Esophagus squamous epithelium (tissue), 5 donors: Measurements from ENCODE around the gene FAAH2. TPM values are rescaled to one million over a fixed set of nuclear protein-coding genes. Genes with fewer than 3 reads are reported as not detected.
"Not testable (repeated sequence)": the region's sequence is repeated elsewhere in the genome, so short reads cannot be mapped to it uniquely, and the experiment has no call there.

Source experiments
- DNase-seq: peaks from one replicate; lab custom pipeline; 2025; lab: John Stamatoyannopoulos, UW
- H3K27ac ChIP-seq, 4 donors: fragments of 200-600 bp; sonication (generic); one replicate each; pipeline ENCODE4 v1.5.1; 2016 to 2019; ENCODE audit warnings: mild to moderate bottlenecking in 1 of 4
- H3K27me3 ChIP-seq, 4 donors: fragments of 200-600 bp; sonication (generic); 1 replicate in 3 of 4; 2 replicates in 1 of 4; pipeline versions ENCODE4 v1.5.1 to v1.6.0; 2017 to 2021; ENCODE audit warnings: antibody characterized with exemption in 1 of 4
- H3K36me3 ChIP-seq, 3 donors: fragments of 200-600 bp; sonication (generic); one replicate each; pipeline ENCODE4 v1.5.1; 2016 to 2019
- H3K4me1 ChIP-seq, 3 donors: fragments of 200-600 bp; sonication (generic); one replicate each; pipeline ENCODE4 v1.5.1; 2017 to 2019
- H3K4me3 ChIP-seq, 4 donors: fragments of 200-600 bp; sonication (generic); 1 replicate in 3 of 4; 2 replicates in 1 of 4; pipeline ENCODE4 v1.5.1; 2016 to 2019; ENCODE audit warnings: mild to moderate bottlenecking in 2 of 4, moderate library complexity in 1 of 4
- H3K9me3 ChIP-seq, 3 donors: fragments of 200-600 bp; sonication (generic); one replicate each; pipeline ENCODE4 v1.5.1; 2016 to 2019
- POLR2A ChIP-seq, 4 donors: fragments of 450-650 bp; IDR thresholded peaks; one replicate each; pipeline ENCODE4 v1.6.1; 2017; ENCODE audit warnings: antibody characterized with exemption in 4 of 4, mild to moderate bottlenecking in 4 of 4, moderate library complexity in 3 of 4
- WGBS, 2 donors: methylation state at CpG; one replicate each; pipeline ENCODE4 v1.1.5; 2018; 5-methylcytosine and 5-hydroxymethylcytosine counted together
- intact Hi-C: fragments of 100-400 bp; cut with DNase I; formaldehyde crosslinking; loops from one replicate; pipeline ENCODE4 v1.15.0; 2022
- total RNA-seq, 4 donors: library from RNA; depleted of rRNA; stranded (reverse); fragments of >200 nt; gene quantifications; one replicate each; pipeline ENCODE4 v1.1.0, GENCODE V29; 2016
- TF ChIP-seq, protein P1 (sequence below), 6 experiments: fragments of 450-650 bp in 4 of 6; fragments of 200-600 bp in 2 of 6; sonication (generic) in 2 of 6; IDR thresholded peaks; one replicate each; pipeline ENCODE4 v1.5.1; 2016 to 2019; ENCODE audit warnings: antibody characterized with exemption in 6 of 6, mild to moderate bottlenecking in 4 of 6, moderate library complexity in 4 of 6
- donor health status: DM: yes; HTN: yes; CAD: no.

Gene FAAH2
- total RNA-seq, 4 donors from 2014 or later = 7.2 to 16.1 (median 10.1) TPM

- Histone ChIP-seq H3K4me1 (no peaks in the 10 kb centered on the region), H3K27me3 (no peaks in the 10 kb centered on the region), H3K27ac (no peak overlapping the region), H3K4me3 (no peak overlapping the region), H3K36me3 (no peaks in the 10 kb centered on the region), H3K9me3 (no peaks in the 10 kb centered on the region)
- DNase-seq = no peak
- intact Hi-C loops = no loop called here
- TF ChIP-seq, protein P1, sequence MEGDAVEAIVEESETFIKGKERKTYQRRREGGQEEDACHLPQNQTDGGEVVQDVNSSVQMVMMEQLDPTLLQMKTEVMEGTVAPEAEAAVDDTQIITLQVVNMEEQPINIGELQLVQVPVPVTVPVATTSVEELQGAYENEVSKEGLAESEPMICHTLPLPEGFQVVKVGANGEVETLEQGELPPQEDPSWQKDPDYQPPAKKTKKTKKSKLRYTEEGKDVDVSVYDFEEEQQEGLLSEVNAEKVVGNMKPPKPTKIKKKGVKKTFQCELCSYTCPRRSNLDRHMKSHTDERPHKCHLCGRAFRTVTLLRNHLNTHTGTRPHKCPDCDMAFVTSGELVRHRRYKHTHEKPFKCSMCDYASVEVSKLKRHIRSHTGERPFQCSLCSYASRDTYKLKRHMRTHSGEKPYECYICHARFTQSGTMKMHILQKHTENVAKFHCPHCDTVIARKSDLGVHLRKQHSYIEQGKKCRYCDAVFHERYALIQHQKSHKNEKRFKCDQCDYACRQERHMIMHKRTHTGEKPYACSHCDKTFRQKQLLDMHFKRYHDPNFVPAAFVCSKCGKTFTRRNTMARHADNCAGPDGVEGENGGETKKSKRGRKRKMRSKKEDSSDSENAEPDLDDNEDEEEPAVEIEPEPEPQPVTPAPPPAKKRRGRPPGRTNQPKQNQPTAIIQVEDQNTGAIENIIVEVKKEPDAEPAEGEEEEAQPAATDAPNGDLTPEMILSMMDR (IDR thresholded peaks at IDR 0.05) = no peak
- TF ChIP-seq POLR2A (IDR thresholded peaks at IDR 0.05) = no peak
- 8 to 40% methylated on average over 1 of the region's 1 CpG for WGBS, 2 donors
Measured at GRCh38 chrX:57289089-57289488, 2.6 kb downstream of the FAAH2 start.

GRCh38 chrX:57294961-57295360, 8.5 kb downstream of the FAAH2 start:
- TF ChIP-seq, protein P1 (IDR thresholded peaks at IDR 0.05) = no peak
- no peak for TF ChIP-seq POLR2A (IDR thresholded peaks at IDR 0.05)
- no peaks in the 10 kb centered on the region for H3K4me1 ChIP-seq
- DNase-seq = no peak
- H3K27ac ChIP-seq = no peak overlapping the region
- intact Hi-C loops = no loop called here
- H3K27me3 ChIP-seq = no peaks in the 10 kb centered on the region
- no peaks in the 10 kb centered on the region for H3K9me3 ChIP-seq
- no peaks in the 10 kb centered on the region for H3K36me3 ChIP-seq
- no peak overlapping the region for H3K4me3 ChIP-seq

DNA sequence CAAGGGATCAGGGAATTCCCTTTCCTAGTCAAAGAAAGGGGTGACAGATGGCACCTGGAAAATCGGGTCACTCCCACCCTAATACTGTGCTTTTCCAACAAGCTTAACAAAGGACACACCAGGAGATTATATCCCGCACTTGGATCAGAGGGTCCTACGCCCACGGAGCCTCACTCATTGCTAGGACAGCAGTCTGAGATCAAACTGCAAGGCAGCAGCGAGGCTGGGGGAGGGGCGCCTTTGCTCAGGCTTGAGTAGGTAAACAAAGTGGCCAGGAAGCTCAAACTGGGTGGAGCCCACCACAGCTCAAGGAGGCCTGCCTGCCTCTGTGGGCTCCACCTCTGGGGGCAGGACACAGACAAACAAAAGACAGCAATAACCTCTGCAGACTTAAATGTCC, 9.2 kb downstream of the FAAH2 start:
- H3K27me3 ChIP-seq, H3K27ac ChIP-seq, H3K36me3 ChIP-seq, DNase-seq, H3K9me3 ChIP-seq, H3K4me3 ChIP-seq, H3K4me1 ChIP-seq, intact Hi-C loops: not testable (repeated sequence)
- WGBS, 2 donors = 100% methylated on average over 2 of the region's 6 CpGs; no CpG with 5 or more reads in 1 of the 2 donors

GRCh38 chrX:57313583-57314215, 27.2 kb downstream of the FAAH2 start:
- intact Hi-C loops = no loop called here
- no peak for TF ChIP-seq POLR2A (IDR thresholded peaks at IDR 0.05)
- TF ChIP-seq, protein P1 (IDR thresholded peaks at IDR 0.05) = no peak
- DNase-seq = no peak

DNA sequence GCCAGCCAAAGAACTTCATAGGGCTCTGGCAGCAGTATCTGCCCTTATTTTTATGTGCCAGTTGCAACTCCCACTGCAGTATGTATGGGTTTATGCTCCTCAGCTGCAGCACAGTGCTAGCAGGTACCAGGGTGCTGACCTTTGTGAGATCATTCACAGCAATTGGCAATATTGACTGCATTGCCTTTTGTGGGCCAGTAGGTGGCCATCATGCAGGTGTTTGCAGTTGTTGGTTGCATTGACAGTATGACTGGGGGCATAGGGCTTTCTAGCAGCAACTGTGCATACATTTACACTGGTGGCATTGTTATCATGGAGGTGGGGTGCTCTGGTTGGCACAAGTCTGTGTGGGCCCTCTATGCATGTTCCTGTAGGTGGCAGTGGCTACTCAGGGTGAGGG, 42.5 kb downstream of the FAAH2 start:
- H3K4me1 ChIP-seq = no peaks in the 10 kb centered on the region
- peaks cover 0 to 10% (median 0%) of the 10 kb centered on the region in 3 donors for H3K36me3 ChIP-seq
- intact Hi-C loops = no loop called here
- no peaks in the 10 kb centered on the region for H3K9me3 ChIP-seq
- H3K27ac ChIP-seq = no peak overlapping the region
- H3K4me3 ChIP-seq = no peak overlapping the region
- H3K27me3 ChIP-seq = no peaks in the 10 kb centered on the region
- DNase-seq = no peak
- TF ChIP-seq, protein P1 (IDR thresholded peaks at IDR 0.05) = no peak
- TF ChIP-seq POLR2A (IDR thresholded peaks at IDR 0.05) = no peak

More at GRCh38 chrX:57313583-57314215, 27.2 kb downstream of the FAAH2 start:
- Histone ChIP-seq H3K9me3 (peaks cover 0 to 12% (median 10%) of the 10 kb centered on the region in 3 donors), H3K36me3 (peaks cover 0 to 21% (median 0%) of the 10 kb centered on the region in 3 donors), H3K27ac (no peak overlapping the region), H3K27me3 (no peaks in the 10 kb centered on the region), H3K4me3 (no peak overlapping the region), H3K4me1 (no peaks in the 10 kb centered on the region)
- WGBS, 2 donors = 72 to 95% methylated on average over 2 of the region's 2 CpGs

DNA sequence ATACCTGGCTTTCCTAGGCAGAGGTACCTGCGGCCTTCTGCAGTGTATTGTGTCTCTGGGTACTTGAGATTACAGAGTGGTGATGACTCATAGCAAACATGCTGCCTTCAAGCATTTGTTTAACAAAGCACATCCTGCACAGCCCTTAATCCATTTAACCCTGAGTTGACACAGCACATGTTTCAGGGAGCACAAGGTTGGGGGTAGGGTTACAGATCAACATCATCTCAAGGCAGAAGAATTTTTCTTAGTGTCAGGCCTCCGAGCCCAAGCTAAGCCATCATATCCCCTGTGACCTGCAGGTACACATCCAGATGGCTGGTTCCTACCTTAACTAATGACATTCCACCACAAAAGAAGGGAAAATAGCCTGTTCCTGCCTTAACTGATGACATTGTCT, 49.3 kb downstream of the FAAH2 start:
- 37% methylated on average over 2 of the region's 2 CpGs; no CpG with 5 or more reads in 1 of the 2 donors for WGBS, 2 donors
- intact Hi-C loops, DNase-seq, H3K27ac ChIP-seq, H3K36me3 ChIP-seq, H3K4me3 ChIP-seq, H3K27me3 ChIP-seq, H3K4me1 ChIP-seq, H3K9me3 ChIP-seq: not testable (repeated sequence)
